CD14-positive monocyte (primary cell): ENCODE results near the gene GSTM3. TPM values are rescaled to one million over a fixed set of nuclear protein-coding genes. Genes with fewer than 3 reads are reported as not detected.

ENCODE experiments used
- DNase-seq, 3 donors: peaks; one replicate each; pipeline ENCODE4 v3.0.0-alpha.2; 2011 to 2022
- H2AFZ ChIP-seq: 2 replicates; pipeline ENCODE4 v1.6.0; 2012; ENCODE audit warnings: mild to moderate bottlenecking, low read depth, low read length, inconsistent platforms; ENCODE audit not compliant: insufficient read depth, poor library complexity, severe bottlenecking
- H3K27ac ChIP-seq, 2 donors: 1 replicate in 1 of 2; 2 replicates in 1 of 2; pipeline ENCODE4 v1.5.1; 2012 to 2013; ENCODE audit warnings: low read length in 2 of 2, control low read depth in 1 of 2, inconsistent platforms in 1 of 2, low read depth in 1 of 2, mild to moderate bottlenecking in 1 of 2
- H3K27me3 ChIP-seq, 2 donors: one replicate each; pipeline versions ENCODE4 v1.6.0 to v1.6.1; 2011 to 2013; ENCODE audit warnings: low read length in 2 of 2; ENCODE audit not compliant: control insufficient read depth in 2 of 2, insufficient read depth in 2 of 2
- H3K36me3 ChIP-seq, 2 donors: replicated peaks in 1 of 2; 1 replicate in 1 of 2; 2 replicates in 1 of 2; pipeline versions ENCODE4 v1.5.1 to v1.6.1; 2012 to 2013; ENCODE audit warnings: low read length in 2 of 2, control low read depth in 1 of 2, inconsistent platforms in 1 of 2, mild to moderate bottlenecking in 1 of 2; ENCODE audit not compliant: insufficient read depth in 2 of 2, control insufficient read depth in 1 of 2
- H3K4me1 ChIP-seq, 2 donors: 1 replicate in 1 of 2; 2 replicates in 1 of 2; pipeline versions ENCODE4 v1.5.1 to v1.6.1; 2012 to 2013; ENCODE audit warnings: low read length in 2 of 2, control low read depth in 1 of 2, inconsistent platforms in 1 of 2, mild to moderate bottlenecking in 1 of 2, moderate library complexity in 1 of 2; ENCODE audit not compliant: insufficient read depth in 2 of 2, control insufficient read depth in 1 of 2
- H3K4me2 ChIP-seq: replicated peaks from 2 replicates; pipeline ENCODE3; 2012; ENCODE audit warnings: low read length, moderate library complexity, mild to moderate bottlenecking; ENCODE audit not compliant: poor library complexity, severe bottlenecking; ENCODE audit errors: extremely low read depth
- H3K4me3 ChIP-seq, 3 experiments: fragments of 200-600 bp in 1 of 3; sonication (generic) in 1 of 3; replicated peaks in 1 of 3; 1 replicate in 2 of 3; 2 replicates in 1 of 3; pipeline ENCODE4 v1.5.1; 2011 to 2013; ENCODE audit warnings: low read length in 3 of 3, mild to moderate bottlenecking in 3 of 3, control low read depth in 2 of 3, low read depth in 2 of 3, inconsistent platforms in 1 of 3, moderate library complexity in 1 of 3
- H3K79me2 ChIP-seq: 2 replicates; pipeline ENCODE4 v1.6.0; 2012; ENCODE audit warnings: mild to moderate bottlenecking, control low read depth, inconsistent platforms, low read length, moderate library complexity; ENCODE audit not compliant: insufficient read depth
- H3K9ac ChIP-seq: 2 replicates; pipeline ENCODE4 v1.6.0; 2017; ENCODE audit warnings: low read length, mild to moderate bottlenecking; ENCODE audit not compliant: insufficient read depth, poor library complexity, severe bottlenecking
- H3K9me3 ChIP-seq, 2 donors: replicated peaks in 1 of 2; 1 replicate in 1 of 2; 2 replicates in 1 of 2; pipeline versions ENCODE4 v1.5.1 to v1.6.1; 2012 to 2013; ENCODE audit warnings: low read length in 2 of 2, control low read depth in 1 of 2; ENCODE audit not compliant: control insufficient read depth in 1 of 2, insufficient read depth in 1 of 2
- H4K20me1 ChIP-seq: 2 replicates; pipeline ENCODE4 v1.6.0; 2012; ENCODE audit warnings: mild to moderate bottlenecking, low read length, control low read depth, moderate library complexity; ENCODE audit not compliant: insufficient read depth
- H3K27ac Mint-ChIP-seq, 7 donors: one replicate each; pipeline ENCODE4 v1.8.0; 2020; ENCODE audit warnings: mild to moderate bottlenecking in 7 of 7, mixed read lengths in 7 of 7, moderate library complexity in 6 of 7, inconsistent platforms in 2 of 7
- H3K27me3 Mint-ChIP-seq, 3 donors: one replicate each; pipeline ENCODE4 v1.8.0; 2021 to 2022; ENCODE audit warnings: low read depth in 3 of 3, mild to moderate bottlenecking in 3 of 3, mixed read lengths in 3 of 3, moderate library complexity in 3 of 3, inconsistent platforms in 1 of 3
- H3K36me3 Mint-ChIP-seq, 2 donors: one replicate each; pipeline ENCODE4 v1.8.0; 2020; ENCODE audit warnings: mixed read lengths in 2 of 2, inconsistent platforms in 1 of 2, mild to moderate bottlenecking in 1 of 2
- H3K4me1 Mint-ChIP-seq: one replicate; pipeline ENCODE4 v1.8.0; 2020; ENCODE audit warnings: mild to moderate bottlenecking, mixed read lengths
- H3K4me3 Mint-ChIP-seq, 2 donors: one replicate each; pipeline ENCODE4 v1.8.0; 2020; ENCODE audit warnings: mild to moderate bottlenecking in 2 of 2, mixed read lengths in 2 of 2, moderate library complexity in 1 of 2
- H3K9me3 Mint-ChIP-seq, 7 donors: one replicate each; pipeline ENCODE4 v1.8.0; 2020 to 2022; ENCODE audit warnings: mixed read lengths in 7 of 7, mild to moderate bottlenecking in 6 of 7, moderate library complexity in 6 of 7, inconsistent platforms in 2 of 7
- CTCF ChIP-seq: fragments of 200-600 bp; IDR thresholded peaks from one replicate; pipeline ENCODE4 v1.8.0; 2022; ENCODE audit warnings: antibody characterized with exemption, mild to moderate bottlenecking
- WGBS: methylation state at CpG from one replicate; pipeline ENCODE4 v1.1.5; 2013; ENCODE audit warnings: missing lambda C conversion rate; ENCODE audit not compliant: insufficient coverage; 5-methylcytosine and 5-hydroxymethylcytosine counted together
- intact Hi-C, 2 donors: fragments of 100-400 bp; cut with micrococcal nuclease; formaldehyde crosslinking; loops; one replicate each; pipeline versions ENCODE4 v1.15.0 to v1.15.1; 2023
- polyA plus RNA-seq, 3 donors: library from polyadenylated mRNA; depleted of rRNA in 1 of 3; unstranded in 2 of 3; stranded (reverse) in 1 of 3; fragments of 300-500 nt in 2 of 3; fragments of >200 nt in 1 of 3; fragmentation: Illumina TruSeq in 2 of 3; gene quantifications; 1 replicate in 2 of 3; 2 replicates in 1 of 3; pipeline ENCODE4 v1.2.3, GENCODE V29; 2012 to 2021

The GSTM3 gene
- polyA plus RNA-seq, 3 donors = 0.69 to 3.2 (median 2.8) TPM

GRCh38 chr1:109783436-109783835, 42.6 kb upstream of the GSTM3 start:
- Histone ChIP-seq H3K4me2 (no peak overlapping the region), H3K9me3 (no peaks in the 10 kb centered on the region), H3K4me3 (no peak overlapping the region), H3K79me2 (no peaks in the 10 kb centered on the region), H3K4me1 (peaks cover 0 to 4% of the 10 kb centered on the region in 2 donors), H3K27ac (no peak overlapping the region), H3K36me3 (no peaks in the 10 kb centered on the region), H3K27me3 (no peaks in the 10 kb centered on the region), H2AFZ (no peak overlapping the region), H4K20me1 (no peaks in the 10 kb centered on the region), H3K9ac (no peak overlapping the region)
- 72% methylated on average over 2 of the region's 8 CpGs for WGBS
- Mint-ChIP-seq H3K27me3 (peaks cover 0 to 12% (median 0%) of the 10 kb centered on the region in 3 donors), H3K9me3 (peaks cover 0 to 8% (median 0%) of the 10 kb centered on the region in 7 donors), H3K27ac (no peak overlapping the region), H3K4me3 (no peak overlapping the region), H3K36me3 (no peaks in the 10 kb centered on the region), H3K4me1 (peaks cover 6% of the 10 kb centered on the region)
- no peak for TF ChIP-seq CTCF
- no peak for DNase-seq
- intact Hi-C loops = loop anchor here in 1 of 2 donors (5.0 kb wide), 1 partner anchor 341 kb away; no protein-coding TSS in a partner anchor

DNA sequence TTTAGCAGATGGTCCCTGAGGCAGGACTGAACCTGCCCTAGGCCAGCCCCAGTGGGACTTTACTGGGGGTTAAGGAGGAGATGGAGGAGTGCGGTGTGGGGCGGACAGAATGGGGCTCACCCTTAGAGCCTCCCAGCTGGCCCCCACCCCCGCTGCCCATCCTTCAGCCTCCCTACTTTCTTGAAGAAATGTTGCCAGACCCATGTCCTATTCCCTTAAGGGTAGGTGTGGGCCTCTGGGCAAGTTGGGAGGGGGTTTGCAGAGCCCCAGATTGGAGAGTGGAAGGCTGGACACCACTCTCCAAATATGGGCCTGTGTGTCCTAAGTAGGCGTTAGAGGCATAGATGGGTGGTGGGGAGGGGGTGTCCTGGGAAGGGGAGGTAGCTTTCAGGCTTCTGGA, 42.1 kb upstream of the GSTM3 start:
- Histone ChIP-seq H3K27ac (no peak overlapping the region), H3K4me3 (no peak overlapping the region), H3K79me2 (no peaks in the 10 kb centered on the region), H3K4me1 (no peaks in the 10 kb centered on the region), H3K4me2 (no peak overlapping the region), H3K27me3 (no peaks in the 10 kb centered on the region), H3K9ac (no peak overlapping the region), H4K20me1 (no peaks in the 10 kb centered on the region), H3K9me3 (no peaks in the 10 kb centered on the region), H3K36me3 (no peaks in the 10 kb centered on the region), H2AFZ (no peak overlapping the region)
- no peak for TF ChIP-seq CTCF
- Mint-ChIP-seq H3K4me3 (no peak overlapping the region), H3K36me3 (no peaks in the 10 kb centered on the region), H3K4me1 (peaks cover 5% of the 10 kb centered on the region), H3K9me3 (peaks cover 0 to 8% (median 0%) of the 10 kb centered on the region in 7 donors), H3K27me3 (peaks cover 0 to 12% (median 0%) of the 10 kb centered on the region in 3 donors), H3K27ac (no peak overlapping the region)
- intact Hi-C loops = loop anchor here in 1 of 2 donors (5.0 kb wide), 1 partner anchor 341 kb away; no protein-coding TSS in a partner anchor
- WGBS = no CpG with 5 or more reads among the region's 4 CpGs
- DNase-seq = no peak
